Peyer's patch (tissue), 4 donors: ENCODE measurements around the gene MZB1. TPM values are rescaled to one million over a fixed set of nuclear protein-coding genes. Genes with fewer than 3 reads are reported as not detected.

Experiments used
- DNase-seq, 3 donors: peaks; one replicate each; pipeline ENCODE4 v3.0.0-alpha.2; 2017 to 2019
- H3K27ac ChIP-seq, 4 donors: fragments of 200-600 bp; sonication (generic); one replicate each; pipeline ENCODE4 v1.5.1; 2016 to 2019
- H3K27me3 ChIP-seq, 2 donors: fragments of 200-600 bp; sonication (generic); one replicate each; pipeline ENCODE4 v1.5.1; 2019
- H3K36me3 ChIP-seq, 3 donors: fragments of 200-600 bp; sonication (generic); one replicate each; pipeline ENCODE4 v1.5.1; 2016 to 2019
- H3K4me1 ChIP-seq, 4 donors: fragments of 200-600 bp; sonication (generic); one replicate each; pipeline ENCODE4 v1.5.1; 2016 to 2019
- H3K4me3 ChIP-seq, 4 donors: fragments of 200-600 bp; sonication (generic); 1 replicate in 3 of 4; 2 replicates in 1 of 4; pipeline ENCODE4 v1.5.1; 2016 to 2019; ENCODE audit warnings: mild to moderate bottlenecking in 1 of 4
- H3K9me3 ChIP-seq, 4 donors: fragments of 200-600 bp; sonication (generic); one replicate each; pipeline ENCODE4 v1.5.1; 2016 to 2019; ENCODE audit warnings: mild to moderate bottlenecking in 1 of 4
- CTCF ChIP-seq, 6 experiments: fragments of 450-650 bp in 4 of 6; fragments of 200-600 bp in 2 of 6; sonication (generic) in 1 of 6; IDR thresholded peaks; one replicate each; pipeline ENCODE4 v1.5.1; 2017 to 2019; ENCODE audit warnings: antibody characterized with exemption in 6 of 6, mild to moderate bottlenecking in 3 of 6, moderate library complexity in 1 of 6
- POLR2A ChIP-seq, 2 donors: fragments of 450-650 bp; IDR thresholded peaks; one replicate each; pipeline ENCODE4 v1.5.1; 2017; ENCODE audit warnings: antibody characterized with exemption in 2 of 2, mild to moderate bottlenecking in 2 of 2, moderate library complexity in 2 of 2
- total RNA-seq, 4 donors: library from RNA; depleted of rRNA; stranded (reverse); fragments of >200 nt; gene quantifications; one replicate each; pipeline ENCODE4 v1.1.0, GENCODE V29; 2016

The MZB1 gene
- total RNA-seq, 4 donors from 2014 or later: 1.4 to 18.2 (median 4.4) TPM

GRCh38 chr5:139430015-139430414 lies 40.3 kb upstream of the MZB1 start:
- H3K27ac ChIP-seq: no peak overlapping the region
- no peak overlapping the region for H3K4me3 ChIP-seq
- H3K27me3 ChIP-seq: no peaks in the 10 kb centered on the region
- H3K4me1 ChIP-seq: no peaks in the 10 kb centered on the region
- H3K36me3 ChIP-seq: peaks cover 0 to 21% (median 0%) of the 10 kb centered on the region in 3 donors
- no peaks in the 10 kb centered on the region for H3K9me3 ChIP-seq
- no peak for TF ChIP-seq CTCF (IDR thresholded peaks at IDR 0.05)
- TF ChIP-seq POLR2A (IDR thresholded peaks at IDR 0.05): no peak
- no peak for DNase-seq

- DNase-seq: no peak
- Histone ChIP-seq H3K27ac (no peak overlapping the region), H3K9me3 (no peaks in the 10 kb centered on the region), H3K36me3 (peaks cover 0 to 22% (median 0%) of the 10 kb centered on the region in 3 donors), H3K27me3 (no peaks in the 10 kb centered on the region), H3K4me3 (no peak overlapping the region), H3K4me1 (no peaks in the 10 kb centered on the region)
- no peak for TF ChIP-seq POLR2A (IDR thresholded peaks at IDR 0.05)
- no peak for TF ChIP-seq CTCF (IDR thresholded peaks at IDR 0.05)
Measured at GRCh38 chr5:139426203-139426885, 36.6 kb upstream of the MZB1 start.

- H3K4me1 ChIP-seq: no peaks in the 10 kb centered on the region
- no peak overlapping the region for H3K27ac ChIP-seq
- no peak overlapping the region for H3K4me3 ChIP-seq
- no peaks in the 10 kb centered on the region for H3K9me3 ChIP-seq
- H3K27me3 ChIP-seq: no peaks in the 10 kb centered on the region
- H3K36me3 ChIP-seq: peaks cover 0 to 22% (median 0%) of the 10 kb centered on the region in 3 donors
- no peak for DNase-seq
- TF ChIP-seq POLR2A (IDR thresholded peaks at IDR 0.05): no peak
- TF ChIP-seq CTCF (IDR thresholded peaks at IDR 0.05): no peak
Measured at GRCh38 chr5:139425497-139425896, 35.8 kb upstream of the MZB1 start.

- TF ChIP-seq CTCF (IDR thresholded peaks at IDR 0.05): peak; percentile 53 to 97 (median 86)
- TF ChIP-seq POLR2A (IDR thresholded peaks at IDR 0.05): no peak
Measured at GRCh38 chr5:139422307-139422893, 32.7 kb upstream of the MZB1 start.

GRCh38 chr5:139419226-139420192 lies 29.8 kb upstream of the MZB1 start:
- H3K27ac ChIP-seq: peak overlapping the region in 2 of 4 donors; percentile 8 to 61
- H3K36me3 ChIP-seq: no peaks in the 10 kb centered on the region
- no peaks in the 10 kb centered on the region for H3K27me3 ChIP-seq
- TF ChIP-seq CTCF (IDR thresholded peaks at IDR 0.05): peak in 3 of 6 experiments; percentile 19 to 37 (median 32)
- TF ChIP-seq POLR2A (IDR thresholded peaks at IDR 0.05): no peak
- no peaks in the 10 kb centered on the region for H3K9me3 ChIP-seq
- DNase-seq: peak in 1 of 3 donors; percentile 46
- no peak overlapping the region for H3K4me3 ChIP-seq
- H3K4me1 ChIP-seq: peaks cover 0 to 27% (median 8%) of the 10 kb centered on the region in 4 donors

More at GRCh38 chr5:139422307-139422893, 32.7 kb upstream of the MZB1 start:
- H3K4me1 ChIP-seq: peaks cover 0 to 5% (median 2%) of the 10 kb centered on the region in 4 donors
- H3K9me3 ChIP-seq: no peaks in the 10 kb centered on the region
- H3K36me3 ChIP-seq: peaks cover 0 to 13% (median 0%) of the 10 kb centered on the region in 3 donors
- DNase-seq: peak in 2 of 3 donors; percentile 37 to 70
- H3K4me3 ChIP-seq: no peak overlapping the region
- no peaks in the 10 kb centered on the region for H3K27me3 ChIP-seq
- no peak overlapping the region for H3K27ac ChIP-seq
